ENCODE results near the gene VPS13D. TPM values are rescaled to one million over a fixed set of nuclear protein-coding genes. Genes with fewer than 3 reads are reported as not detected.

The VPS13D gene
- polyA plus RNA-seq, 3 donors from 2014 or later = 4.2 to 9.9 (median 6.6) TPM

DNA sequence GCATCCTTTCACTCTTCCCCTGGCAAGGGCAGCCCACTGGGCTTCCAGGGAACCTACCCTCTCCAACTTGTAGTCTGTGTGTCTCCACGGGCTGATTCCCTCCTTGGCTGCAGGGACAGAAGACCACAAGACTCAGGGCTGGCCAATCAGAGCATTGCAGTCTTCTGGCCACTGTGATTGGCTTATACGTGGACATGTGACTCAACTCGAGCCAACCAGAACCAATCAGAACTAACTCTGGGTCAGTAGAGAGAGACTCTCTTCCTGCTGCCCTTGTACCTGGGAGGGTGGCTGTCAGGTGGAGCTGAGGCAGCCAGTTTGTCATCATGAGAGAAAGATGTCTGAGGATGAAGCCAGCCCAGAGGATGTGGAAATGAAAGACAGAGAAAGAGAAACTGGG lies 324.1 kb downstream of the VPS13D start:
- Mint-ChIP-seq H3K27me3 (ENCODE audit: low read depth in 3 of 3) (peaks cover 0 to 2% (median 0%) of the 10 kb centered on the region in 3 donors), H3K4me1 (peaks cover 8% of the 10 kb centered on the region in 2 donors), H3K36me3 (no peaks in the 10 kb centered on the region), H3K27ac (no peak overlapping the region), H3K4me3 (no peak overlapping the region), H3K9me3 (no peaks in the 10 kb centered on the region)
- no peak for DNase-seq

DNA sequence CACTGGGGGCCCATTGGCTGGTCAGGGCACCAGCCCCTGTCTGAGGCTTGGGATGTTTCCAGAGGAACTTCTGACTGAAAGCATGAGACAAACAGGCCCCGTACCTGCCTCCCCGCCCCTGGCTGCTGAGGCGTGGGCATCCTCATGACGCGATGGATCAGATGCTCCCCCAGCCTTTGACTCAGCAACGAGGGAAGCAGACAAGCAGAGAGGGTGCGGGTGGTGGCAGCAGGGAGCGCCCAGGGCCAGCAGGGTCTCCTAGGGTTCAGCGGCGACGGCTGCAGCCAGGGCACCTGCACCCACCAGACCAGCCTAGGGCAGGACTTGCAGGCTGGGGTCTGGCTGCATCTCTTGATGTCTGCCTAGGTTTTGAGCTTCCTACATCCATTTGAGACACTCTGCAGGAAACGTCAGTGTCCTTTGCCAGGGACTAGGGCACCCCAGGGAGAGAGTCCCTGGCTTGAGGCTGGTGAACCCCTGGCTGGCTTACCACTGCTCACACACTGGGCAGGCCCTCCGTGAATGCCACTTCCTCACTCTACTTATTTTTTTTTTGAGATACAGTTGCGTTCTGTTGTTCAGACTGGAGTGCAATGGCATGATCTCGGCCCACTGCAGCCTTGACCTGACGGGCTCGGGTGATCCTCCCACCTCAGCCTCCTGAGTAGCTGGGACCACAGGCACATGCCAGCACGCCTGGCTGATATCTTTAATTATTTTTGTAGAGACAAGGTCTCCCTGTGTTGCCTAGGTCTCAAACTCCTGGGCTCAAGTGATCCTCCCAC lies 324.9 kb downstream of the VPS13D start:
- H3K9me3 Mint-ChIP-seq = no peaks in the 10 kb centered on the region
- H3K27me3 Mint-ChIP-seq (ENCODE audit: low read depth in 3 of 3) = peaks cover 0 to 2% (median 0%) of the 10 kb centered on the region in 3 donors
- H3K4me1 Mint-ChIP-seq = peaks cover 8% of the 10 kb centered on the region in 2 donors
- DNase-seq = no peak
- H3K27ac Mint-ChIP-seq = no peak overlapping the region
- no peaks in the 10 kb centered on the region for H3K36me3 Mint-ChIP-seq
- no peak overlapping the region for H3K4me3 Mint-ChIP-seq

DNA sequence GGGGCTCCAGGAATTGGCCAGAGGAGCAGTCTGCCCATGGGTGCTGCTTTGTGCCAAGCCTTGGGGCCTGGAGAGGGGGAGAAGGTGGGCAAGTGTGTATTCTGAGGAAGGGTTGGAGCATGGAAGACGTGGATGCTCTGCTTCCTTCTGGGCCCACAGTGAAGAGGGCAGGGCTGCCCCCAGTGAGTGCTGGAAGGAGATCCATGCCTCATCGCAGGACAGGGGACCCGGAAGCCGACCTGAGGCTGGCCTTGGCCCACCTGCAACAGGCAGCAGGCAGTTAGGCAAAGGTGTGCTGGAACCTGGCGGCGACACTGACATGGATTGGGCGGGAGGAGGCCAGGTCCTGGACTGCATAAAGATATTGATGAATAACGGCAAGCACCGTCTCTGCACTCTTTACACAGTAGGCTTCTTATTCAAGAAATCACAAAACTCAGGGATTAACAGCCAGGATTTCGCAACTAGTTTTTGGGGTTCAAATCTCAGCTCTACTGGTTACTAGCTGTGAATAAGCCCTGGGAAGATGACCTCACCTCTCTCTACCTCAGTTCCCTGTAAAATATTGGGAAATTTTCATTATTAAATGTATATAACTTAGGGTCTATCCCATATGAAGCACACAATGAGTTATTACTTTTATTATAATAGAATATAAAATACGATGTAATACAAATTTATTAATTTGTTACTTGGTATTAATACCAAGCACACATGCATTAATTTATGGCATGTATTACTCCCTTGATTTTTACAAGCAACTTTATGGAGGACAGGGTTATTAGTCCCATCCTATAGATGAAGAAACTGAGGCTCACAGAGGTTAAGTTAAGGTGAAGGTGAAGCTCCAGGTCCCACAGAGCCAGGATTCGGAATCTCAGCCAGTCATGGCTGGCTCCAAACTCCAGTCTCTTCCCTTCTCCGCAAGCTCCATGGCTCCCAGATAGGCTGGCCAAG lies 325.9 kb downstream of the VPS13D start:
- peaks cover 0 to 2% (median 0%) of the 10 kb centered on the region in 3 donors for H3K27me3 Mint-ChIP-seq (ENCODE audit: low read depth in 3 of 3)
- DNase-seq = no peak
- no peak overlapping the region for H3K27ac Mint-ChIP-seq
- H3K9me3 Mint-ChIP-seq = no peaks in the 10 kb centered on the region
- peaks cover 4 to 5% of the 10 kb centered on the region in 2 donors for H3K4me1 Mint-ChIP-seq
- no peak overlapping the region for H3K4me3 Mint-ChIP-seq
- H3K36me3 Mint-ChIP-seq = no peaks in the 10 kb centered on the region

DNA sequence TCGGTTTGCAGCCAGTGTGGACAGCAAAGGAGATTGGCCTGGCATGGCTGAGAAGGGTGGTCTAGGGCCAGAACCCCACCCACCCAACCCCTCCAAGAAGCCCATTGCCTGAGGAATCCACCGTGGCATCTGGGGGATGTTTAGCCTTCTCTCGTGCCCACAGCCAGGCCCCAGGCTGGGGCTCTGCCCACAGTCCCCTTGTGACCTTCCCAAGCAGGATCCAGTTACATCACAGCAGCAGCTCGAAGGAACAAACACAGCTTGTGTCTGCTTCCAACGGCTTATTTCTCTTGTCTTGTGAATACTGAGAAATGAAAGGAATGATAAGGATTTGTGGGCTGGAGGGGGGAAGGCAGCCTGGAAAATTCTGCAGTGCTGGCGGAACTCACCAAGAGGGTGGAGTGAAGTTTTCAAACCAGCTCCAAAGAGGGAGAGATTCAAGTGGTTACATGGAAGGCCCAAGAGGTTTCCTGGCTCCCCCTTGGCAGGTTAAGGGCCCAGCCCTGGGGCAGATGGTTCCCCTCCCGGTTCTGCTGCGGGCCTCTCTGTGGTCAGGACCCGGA lies 326.6 kb downstream of the VPS13D start:
- Mint-ChIP-seq H3K4me1 (peaks cover 0 to 2% of the 10 kb centered on the region in 2 donors), H3K36me3 (no peaks in the 10 kb centered on the region), H3K4me3 (no peak overlapping the region), H3K9me3 (no peaks in the 10 kb centered on the region), H3K27me3 (ENCODE audit: low read depth in 3 of 3) (peaks cover 0 to 2% (median 0%) of the 10 kb centered on the region in 3 donors), H3K27ac (peak overlapping the region in 1 of 6 donors; percentile 50)
- no peak for DNase-seq

DNA sequence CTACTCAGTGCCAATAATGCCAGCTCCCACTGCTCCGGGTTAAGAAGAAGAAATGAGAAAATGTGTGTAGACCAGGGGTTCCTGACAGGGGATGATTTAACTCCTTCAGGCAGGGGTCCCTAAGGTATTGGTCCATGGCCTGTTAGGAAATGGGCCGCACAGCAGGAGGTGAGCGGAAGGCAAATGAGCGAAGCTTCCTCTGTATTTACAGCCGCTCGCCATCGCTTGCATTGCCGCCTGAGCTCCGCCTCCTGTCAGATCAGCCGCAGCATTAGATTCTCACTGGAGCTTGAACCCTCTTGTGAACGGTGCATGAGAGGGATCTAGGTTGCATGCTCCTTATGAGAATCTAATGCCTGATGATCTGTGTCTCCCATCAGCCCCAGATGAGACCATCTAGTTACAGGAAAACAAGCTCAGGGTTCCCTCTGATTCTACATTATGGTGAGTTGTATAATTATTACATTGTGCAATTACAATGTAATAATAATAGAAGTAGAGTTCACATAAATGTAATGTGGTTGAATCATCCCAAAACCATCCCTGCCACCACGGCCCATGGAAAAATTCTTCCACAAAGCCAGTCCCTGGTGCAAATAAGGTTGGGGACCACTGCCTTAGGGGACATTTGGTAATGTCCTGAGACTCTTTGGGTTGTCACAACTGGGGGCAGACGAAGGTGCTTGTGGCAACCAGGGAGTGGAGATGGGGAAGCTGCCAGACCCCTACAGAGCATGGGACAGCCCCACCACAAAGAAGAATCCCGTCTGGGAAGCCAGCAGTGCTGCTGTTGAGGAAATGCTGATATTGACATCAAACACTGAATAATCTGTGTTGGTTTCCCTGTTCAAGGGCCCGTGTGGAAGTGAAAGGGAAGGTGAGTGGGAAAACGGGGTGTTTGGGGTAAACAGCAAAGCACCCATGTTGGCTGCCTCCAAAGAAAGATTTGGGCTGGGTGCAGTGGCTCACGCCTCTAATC lies 327.4 kb downstream of the VPS13D start:
- H3K4me1 Mint-ChIP-seq = peaks cover 0 to 2% of the 10 kb centered on the region in 2 donors
- H3K27ac Mint-ChIP-seq = no peak overlapping the region
- peaks cover 0 to 2% (median 0%) of the 10 kb centered on the region in 3 donors for H3K27me3 Mint-ChIP-seq (ENCODE audit: low read depth in 3 of 3)
- H3K4me3 Mint-ChIP-seq = no peak overlapping the region
- DNase-seq = no peak
- H3K9me3 Mint-ChIP-seq = peaks cover 0 to 3% (median under 1%) of the 10 kb centered on the region in 6 donors
- H3K36me3 Mint-ChIP-seq = peaks cover 0 to under 1% (median under 1%) of the 10 kb centered on the region in 3 donors

DNA sequence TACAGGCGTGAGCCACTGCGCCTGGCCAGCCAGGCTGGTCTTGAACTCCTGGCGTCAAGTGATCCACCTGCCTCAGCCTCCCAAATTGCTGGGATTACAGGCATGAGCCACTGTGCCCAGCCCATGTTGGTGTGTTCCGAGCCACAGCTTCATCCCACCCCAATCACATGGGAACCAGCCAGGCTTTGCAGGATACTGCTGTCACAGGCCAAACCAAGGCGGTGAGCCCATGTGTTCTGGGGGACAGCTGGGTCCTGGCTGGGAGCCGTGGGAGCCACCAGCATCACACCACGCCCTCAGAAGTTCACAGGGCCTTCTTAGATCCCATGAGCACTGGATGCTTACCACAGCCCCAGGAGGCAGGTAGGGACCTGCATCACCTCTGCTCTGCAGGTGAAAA lies 331.3 kb downstream of the VPS13D start:
- Mint-ChIP-seq H3K36me3 (peaks cover 20 to 30% (median 23%) of the 10 kb centered on the region in 3 donors), H3K27ac (no peak overlapping the region), H3K9me3 (peaks cover 6 to 22% (median 18%) of the 10 kb centered on the region in 6 donors), H3K4me3 (no peak overlapping the region), H3K4me1 (no peaks in the 10 kb centered on the region), H3K27me3 (ENCODE audit: low read depth in 3 of 3) (no peaks in the 10 kb centered on the region)
- DNase-seq = no peak

Other genes with a start within 250 kb of the VPS13D start
- gene MFN2, start 249.6 kb upstream of the VPS13D start, polyA plus RNA-seq = 10 to 100 TPM; 34.9 to 55.9 (median 37.7) TPM
- gene MIIP, start 210.5 kb upstream of the VPS13D start, polyA plus RNA-seq = 10 to 100 TPM; 29.0 to 34.4 (median 32.4) TPM
- gene TNFRSF8, start 166.7 kb upstream of the VPS13D start, polyA plus RNA-seq = under 1 TPM in 1 of 3 donors, not detected in 2; 0.09 TPM
- gene TNFRSF1B, start 63.0 kb upstream of the VPS13D start, polyA plus RNA-seq = 100 to 1,000 TPM; 162 to 269 (median 165) TPM